NCI-H128 (cell line): Measurements from ENCODE around the gene RAB40B.

ENCODE experiments used
- DNase-seq: peaks from one replicate; lab custom pipeline; 2025; ENCODE audit not compliant: unreplicated experiment; lab: John Stamatoyannopoulos, UW

The RAB40B gene

GRCh38 chr17:82692268-82692667 lies 6.2 kb downstream of the RAB40B start:
- no peak for DNase-seq

- DNase-seq = no peak
Measured at GRCh38 chr17:82691714-82692113, 6.8 kb downstream of the RAB40B start.

- no peak for DNase-seq
Measured at GRCh38 chr17:82690786-82691489, 7.6 kb downstream of the RAB40B start.

- DNase-seq = no peak
Measured at GRCh38 chr17:82689077-82689476, 9.4 kb downstream of the RAB40B start.

GRCh38 chr17:82687871-82688270 lies 10.6 kb downstream of the RAB40B start:
- no peak for DNase-seq

- no peak for DNase-seq
Measured at GRCh38 chr17:82687375-82687861, 11.1 kb downstream of the RAB40B start.

- no peak for DNase-seq
Measured at GRCh38 chr17:82686366-82687324, 11.9 kb downstream of the RAB40B start.

GRCh38 chr17:82685291-82685690 lies 13.2 kb downstream of the RAB40B start:
- no peak for DNase-seq

GRCh38 chr17:82684228-82684841 lies 14.2 kb downstream of the RAB40B start:
- DNase-seq = no peak

- DNase-seq = no peak
Measured at GRCh38 chr17:82683534-82683933, 15.0 kb downstream of the RAB40B start.

- DNase-seq = no peak
Measured at GRCh38 chr17:82681547-82681946, 17.0 kb downstream of the RAB40B start.

GRCh38 chr17:82679586-82680465 lies 18.7 kb downstream of the RAB40B start:
- no peak for DNase-seq

GRCh38 chr17:82678265-82678891 lies 20.1 kb downstream of the RAB40B start:
- no peak for DNase-seq

- DNase-seq = no peak
Measured at GRCh38 chr17:82677353-82677925, 21.1 kb downstream of the RAB40B start.

GRCh38 chr17:82675476-82676245 lies 22.8 kb downstream of the RAB40B start:
- no peak for DNase-seq

- DNase-seq = no peak
Measured at GRCh38 chr17:82674656-82675475, 23.6 kb downstream of the RAB40B start.

GRCh38 chr17:82670661-82671450 lies 27.6 kb downstream of the RAB40B start:
- no peak for DNase-seq
